ENCODE data around the gene RNF2.
A peak's percentile ranks its signal among the peaks of the same experiment; 100 is the strongest.
"Not testable (repeated sequence)": the region's sequence is repeated elsewhere in the genome, so short reads cannot be mapped to it uniquely, and the experiment has no call there.

The RNF2 gene

DNA sequence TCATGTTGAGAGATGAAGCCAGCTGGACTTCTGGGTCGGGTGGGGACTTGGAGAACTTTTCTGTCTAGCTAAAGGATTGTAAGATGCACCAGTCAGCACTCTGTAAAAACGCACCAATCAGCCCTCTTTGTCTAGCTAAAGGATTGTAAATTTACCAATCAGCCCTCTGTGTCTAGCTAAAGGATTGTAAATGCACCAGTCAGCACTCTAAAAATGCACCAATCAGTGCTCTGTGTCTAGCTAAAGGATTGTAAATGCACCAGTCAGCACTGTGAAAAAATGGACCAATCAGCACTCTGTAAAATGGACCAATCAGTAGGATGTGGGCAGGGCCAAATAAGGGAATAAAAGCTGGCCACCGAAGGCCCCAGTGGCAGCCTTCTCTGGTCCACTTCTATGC, 19.6 kb downstream of the RNF2 start:
- not testable (repeated sequence) for H3K4me3 Mint-ChIP-seq, H3K9me3 Mint-ChIP-seq, H3K27ac Mint-ChIP-seq, H3K27me3 Mint-ChIP-seq
- Mint-ChIP-seq H3K36me3 (ENCODE audit: low read depth) (peaks cover 19% of the 10 kb centered on the region), H3K4me1 (ENCODE audit: low read depth) (peaks cover 69% of the 10 kb centered on the region)

DNA sequence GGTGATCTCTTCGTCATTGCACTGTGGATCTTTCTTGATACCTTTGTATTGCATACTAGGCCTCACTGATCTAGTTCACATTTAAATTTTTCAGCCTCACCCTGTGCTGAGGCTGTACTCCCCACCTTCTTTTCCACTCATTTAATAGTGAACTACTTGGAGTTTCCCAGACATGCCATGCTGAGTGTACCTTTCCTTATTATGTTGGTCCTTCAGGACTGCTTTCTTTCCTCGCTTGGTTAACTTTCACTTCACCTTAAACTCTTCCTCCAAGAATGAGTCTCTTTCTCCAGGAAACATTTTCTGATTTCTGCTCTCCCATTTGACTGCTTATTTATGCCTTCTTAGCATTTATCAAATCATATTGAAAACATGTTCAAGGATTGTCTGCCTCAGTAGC, 20.8 kb downstream of the RNF2 start:
- H3K27ac Mint-ChIP-seq: no peak overlapping the region
- H3K36me3 Mint-ChIP-seq (ENCODE audit: low read depth): peaks cover 16% of the 10 kb centered on the region
- H3K4me1 Mint-ChIP-seq (ENCODE audit: low read depth): peaks cover 60% of the 10 kb centered on the region
- H3K27me3 Mint-ChIP-seq: no peaks in the 10 kb centered on the region
- peaks cover 4% of the 10 kb centered on the region for H3K9me3 Mint-ChIP-seq
- no peak overlapping the region for H3K4me3 Mint-ChIP-seq

DNA sequence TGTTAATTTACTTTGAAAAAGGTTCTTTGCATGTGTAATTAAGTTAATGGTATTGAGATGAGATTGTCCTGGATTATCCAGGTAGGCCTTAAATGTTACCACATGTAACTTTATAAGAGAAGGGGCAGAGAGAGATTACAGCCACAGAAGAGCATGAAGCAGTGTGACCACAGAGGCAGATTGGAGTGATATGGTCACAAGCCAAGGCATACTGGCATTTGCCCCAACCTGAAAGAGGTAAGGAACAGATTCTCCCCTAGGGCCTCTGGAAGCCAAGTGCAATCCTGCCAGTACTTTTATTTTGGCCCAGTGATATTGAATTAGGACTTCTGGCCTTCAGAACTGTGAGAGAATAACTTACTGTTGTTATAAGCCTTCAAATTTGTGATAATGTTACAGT, 23.0 kb downstream of the RNF2 start:
- H3K27ac Mint-ChIP-seq: no peak overlapping the region
- no peaks in the 10 kb centered on the region for H3K27me3 Mint-ChIP-seq
- peaks cover 57% of the 10 kb centered on the region for H3K4me1 Mint-ChIP-seq (ENCODE audit: low read depth)

DNA sequence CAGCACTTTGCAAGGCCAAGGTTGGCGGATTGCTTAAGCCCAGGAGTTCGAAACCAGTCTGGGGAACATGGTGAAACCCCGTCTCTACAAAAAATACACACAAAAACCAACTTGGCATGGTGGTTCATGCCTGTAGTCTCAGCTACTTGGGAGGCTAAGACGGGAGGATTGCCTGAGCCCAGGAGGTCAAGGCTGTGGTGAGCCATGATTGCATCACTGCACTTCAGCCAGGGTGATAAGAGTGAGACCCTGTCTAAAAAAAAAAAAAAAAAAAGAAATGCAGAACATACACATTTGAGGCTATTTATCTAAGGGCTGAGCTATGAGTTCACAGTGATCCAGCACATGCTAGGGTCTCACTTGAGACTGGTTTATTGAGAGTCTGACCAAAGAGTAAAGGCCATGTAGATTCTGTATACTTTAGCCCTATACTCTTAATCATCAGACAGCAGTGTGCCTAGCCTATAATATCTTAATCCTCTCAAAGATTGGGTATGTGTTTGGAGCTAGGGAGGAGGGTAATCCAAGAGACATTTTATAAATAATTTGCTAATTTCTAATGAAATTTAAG, 23.9 kb downstream of the RNF2 start:
- H3K27me3 Mint-ChIP-seq: no peaks in the 10 kb centered on the region
- H3K36me3 Mint-ChIP-seq (ENCODE audit: low read depth): peaks cover 33% of the 10 kb centered on the region
- no peak overlapping the region for H3K27ac Mint-ChIP-seq
- peaks cover 60% of the 10 kb centered on the region for H3K4me1 Mint-ChIP-seq (ENCODE audit: low read depth)
- H3K4me3 Mint-ChIP-seq: no peak overlapping the region
- peaks cover 10% of the 10 kb centered on the region for H3K9me3 Mint-ChIP-seq

More for the DNA sequence above, 23.0 kb downstream of the RNF2 start:
- Mint-ChIP-seq H3K36me3 (ENCODE audit: low read depth) (peaks cover 30% of the 10 kb centered on the region), H3K9me3 (peaks cover 10% of the 10 kb centered on the region), H3K4me3 (no peak overlapping the region)

DNA sequence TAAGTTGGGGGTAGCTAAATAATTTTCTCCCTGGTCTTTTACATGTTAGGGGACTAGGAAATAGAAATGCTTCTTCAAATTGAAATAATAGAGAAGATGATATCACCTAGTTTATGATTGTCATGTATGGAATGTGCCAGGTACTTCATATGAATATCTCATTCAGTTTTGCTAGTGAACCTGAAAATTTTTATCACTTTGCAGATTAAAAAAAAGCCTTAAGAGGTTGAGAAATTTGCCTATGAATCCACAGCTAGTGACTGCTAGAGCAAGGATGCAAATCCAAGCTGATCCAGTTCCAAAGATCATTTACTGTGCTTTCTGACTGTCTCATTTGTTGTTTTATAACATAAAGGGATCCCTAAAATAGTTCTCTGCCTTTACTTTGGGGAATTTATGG, 24.7 kb downstream of the RNF2 start:
- Mint-ChIP-seq H3K9me3 (peaks cover 10% of the 10 kb centered on the region), H3K36me3 (ENCODE audit: low read depth) (peaks cover 33% of the 10 kb centered on the region), H3K4me1 (ENCODE audit: low read depth) (peaks cover 63% of the 10 kb centered on the region), H3K27ac (no peak overlapping the region), H3K4me3 (no peak overlapping the region), H3K27me3 (no peaks in the 10 kb centered on the region)

DNA sequence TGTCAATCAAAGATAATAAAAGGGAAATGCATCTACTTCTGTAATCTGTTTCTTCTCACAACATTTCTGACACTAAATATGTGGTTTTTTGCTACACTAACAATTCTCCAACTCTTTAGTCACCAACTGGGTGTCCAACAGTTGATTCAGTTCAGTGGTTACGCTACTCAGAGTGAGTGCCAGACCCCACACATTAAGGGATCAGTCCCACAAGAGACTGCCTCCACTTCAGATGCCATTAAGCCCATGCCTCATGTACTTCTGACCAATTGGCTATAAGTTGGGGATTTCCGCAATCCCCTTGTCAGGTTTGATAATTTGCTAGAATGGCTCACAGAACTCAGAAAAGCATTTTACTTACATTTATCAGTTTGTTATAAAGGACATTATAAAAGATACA, 28.4 kb downstream of the RNF2 start:
- peaks cover 54% of the 10 kb centered on the region for H3K4me1 Mint-ChIP-seq (ENCODE audit: low read depth)

DNA sequence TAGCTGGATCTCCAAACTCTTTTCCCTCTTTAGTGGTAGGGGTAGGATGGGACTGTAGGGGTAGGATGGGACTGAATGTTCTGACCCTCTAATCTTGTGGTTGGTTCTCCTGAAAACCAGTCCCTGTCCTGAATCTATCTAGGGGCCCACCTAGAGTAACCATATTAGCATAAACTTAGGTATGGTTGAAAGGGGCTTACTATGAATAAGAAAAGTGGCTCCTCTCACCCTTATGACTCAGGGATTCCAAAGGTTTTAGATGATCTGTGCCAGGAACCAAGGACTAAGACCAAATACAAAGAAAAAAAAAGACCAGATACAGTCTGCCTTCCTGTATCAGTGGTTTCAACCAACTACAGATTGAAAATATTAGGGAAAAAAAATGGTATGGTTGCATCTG, 28.9 kb downstream of the RNF2 start:
- H3K9me3 Mint-ChIP-seq: peaks cover 10% of the 10 kb centered on the region
- no peak overlapping the region for H3K4me3 Mint-ChIP-seq
- H3K27ac Mint-ChIP-seq: no peak overlapping the region
- H3K27me3 Mint-ChIP-seq: no peaks in the 10 kb centered on the region
- peaks cover 22% of the 10 kb centered on the region for H3K36me3 Mint-ChIP-seq (ENCODE audit: low read depth)
- peaks cover 54% of the 10 kb centered on the region for H3K4me1 Mint-ChIP-seq (ENCODE audit: low read depth)

More for the DNA sequence above, 28.4 kb downstream of the RNF2 start:
- Mint-ChIP-seq H3K4me3 (no peak overlapping the region), H3K9me3 (peaks cover 10% of the 10 kb centered on the region), H3K27ac (peak overlapping the region; percentile 14), H3K36me3 (ENCODE audit: low read depth) (peaks cover 22% of the 10 kb centered on the region), H3K27me3 (no peaks in the 10 kb centered on the region)

DNA sequence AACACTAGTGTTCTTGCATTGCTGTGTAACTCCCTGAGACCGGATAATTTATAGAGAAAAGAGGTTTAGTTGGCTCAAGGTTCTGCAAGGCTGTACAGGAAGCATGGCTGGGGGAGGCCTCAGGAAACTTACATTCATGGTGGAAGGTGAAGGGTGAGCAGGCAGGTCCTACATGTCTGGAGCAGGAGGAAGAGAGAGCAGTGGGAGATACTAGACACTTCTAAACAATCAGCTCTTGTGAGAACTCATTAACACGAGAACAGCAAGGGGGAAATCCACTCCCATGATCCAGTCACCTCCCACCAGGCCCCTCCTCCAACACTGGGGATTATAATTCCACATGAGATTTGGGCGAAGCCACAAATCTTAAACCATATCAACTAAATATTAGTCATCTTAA, 30.1 kb downstream of the RNF2 start:
- Mint-ChIP-seq H3K27ac (no peak overlapping the region), H3K4me3 (no peak overlapping the region), H3K27me3 (no peaks in the 10 kb centered on the region), H3K36me3 (ENCODE audit: low read depth) (peaks cover 26% of the 10 kb centered on the region), H3K9me3 (peaks cover 15% of the 10 kb centered on the region), H3K4me1 (ENCODE audit: low read depth) (peaks cover 61% of the 10 kb centered on the region)

DNA sequence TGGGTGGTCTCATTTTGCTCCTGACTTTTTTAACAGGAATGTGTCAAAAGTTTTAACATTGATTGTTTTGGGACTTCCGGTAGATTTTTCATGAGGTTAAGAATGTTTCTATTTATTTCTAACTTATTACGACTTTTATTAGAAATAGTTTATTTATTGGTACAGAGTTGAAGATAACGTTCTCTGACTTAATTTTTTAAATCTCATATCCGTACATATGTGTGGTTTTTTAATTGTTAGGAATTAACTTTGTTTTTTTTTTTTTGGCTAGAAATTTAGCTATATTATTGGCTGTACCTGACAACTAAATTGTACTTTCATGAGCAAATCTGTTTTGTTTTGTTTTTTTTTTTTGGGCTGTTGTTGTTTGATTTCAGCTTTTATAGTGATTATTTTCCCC, 32.0 kb downstream of the RNF2 start:
- Mint-ChIP-seq H3K27ac (no peak overlapping the region), H3K4me1 (ENCODE audit: low read depth) (peaks cover 49% of the 10 kb centered on the region), H3K27me3 (no peaks in the 10 kb centered on the region), H3K9me3 (peaks cover 6% of the 10 kb centered on the region), H3K36me3 (ENCODE audit: low read depth) (peaks cover 20% of the 10 kb centered on the region), H3K4me3 (no peak overlapping the region)

DNA sequence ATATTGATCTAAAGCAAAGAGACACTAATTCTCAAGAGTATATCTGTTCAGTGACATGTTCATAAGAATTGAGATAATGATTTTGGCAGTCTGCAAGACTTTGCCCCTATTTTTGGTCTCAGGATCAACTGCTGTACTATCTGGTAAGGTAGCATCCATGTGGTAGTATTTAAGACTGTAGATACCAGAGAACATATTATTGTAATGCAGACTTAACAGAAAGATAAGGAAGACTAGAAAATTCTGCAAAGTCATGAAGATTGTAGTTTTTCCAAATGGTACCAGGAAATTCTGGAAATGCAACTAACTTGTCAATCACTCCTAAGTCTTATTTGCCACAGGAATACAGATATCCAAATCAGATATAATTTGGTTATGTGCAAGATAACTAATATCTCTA, 35.1 kb downstream of the RNF2 start:
- H3K27me3 Mint-ChIP-seq: no peaks in the 10 kb centered on the region
- H3K36me3 Mint-ChIP-seq (ENCODE audit: low read depth): peaks cover 17% of the 10 kb centered on the region
- H3K9me3 Mint-ChIP-seq: peaks cover 6% of the 10 kb centered on the region
- peaks cover 27% of the 10 kb centered on the region for H3K4me1 Mint-ChIP-seq (ENCODE audit: low read depth)
- no peak overlapping the region for H3K4me3 Mint-ChIP-seq
- no peak overlapping the region for H3K27ac Mint-ChIP-seq

DNA sequence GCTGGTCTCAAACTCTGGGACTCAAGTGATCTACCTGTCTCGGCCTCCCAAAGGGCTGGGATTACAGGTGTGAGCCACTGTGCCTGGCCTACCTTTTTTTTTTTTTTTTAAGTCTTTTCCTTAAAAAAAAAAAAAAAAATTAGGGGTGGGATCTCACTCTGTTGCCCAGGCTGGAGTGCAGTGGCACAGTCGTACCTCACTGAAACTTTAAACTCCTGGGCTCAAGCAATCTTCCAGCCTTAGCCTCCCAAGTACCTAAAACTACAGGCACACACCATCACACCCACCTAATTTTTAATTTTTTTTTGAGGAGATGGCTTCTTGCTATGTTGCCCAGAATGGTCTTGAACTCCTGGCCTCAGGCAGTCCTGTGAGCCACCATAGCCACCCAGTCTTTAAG, 38.5 kb downstream of the RNF2 start:
- no peaks in the 10 kb centered on the region for H3K27me3 Mint-ChIP-seq
- H3K4me3 Mint-ChIP-seq: no peak overlapping the region
- peaks cover 17% of the 10 kb centered on the region for H3K4me1 Mint-ChIP-seq (ENCODE audit: low read depth)
- peak overlapping the region; percentile 13 for H3K27ac Mint-ChIP-seq
- H3K36me3 Mint-ChIP-seq (ENCODE audit: low read depth): peaks cover 37% of the 10 kb centered on the region
- peaks cover 6% of the 10 kb centered on the region for H3K9me3 Mint-ChIP-seq

DNA sequence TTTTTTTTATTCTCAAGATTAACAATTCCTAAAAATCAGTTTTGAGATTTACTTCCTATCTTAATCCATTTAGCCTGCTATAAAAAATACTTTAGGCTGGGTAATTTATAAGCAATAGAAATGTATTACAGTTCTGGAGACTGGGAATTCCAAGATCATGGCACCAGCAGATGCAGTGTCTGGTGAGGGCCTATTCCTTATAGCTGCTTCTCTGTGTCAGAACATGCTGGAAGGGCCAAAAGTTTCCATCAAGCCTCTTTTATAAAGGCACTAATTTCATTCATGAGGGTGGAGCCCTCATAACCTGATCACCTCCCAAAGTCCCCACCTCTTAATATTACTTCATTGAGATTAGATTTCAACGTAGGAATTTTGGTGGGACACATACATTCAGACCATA, 41.7 kb downstream of the RNF2 start:
- H3K27ac Mint-ChIP-seq: no peak overlapping the region
- no peaks in the 10 kb centered on the region for H3K9me3 Mint-ChIP-seq
- no peaks in the 10 kb centered on the region for H3K27me3 Mint-ChIP-seq
- no peak overlapping the region for H3K4me3 Mint-ChIP-seq
- H3K4me1 Mint-ChIP-seq (ENCODE audit: low read depth): peaks cover 10% of the 10 kb centered on the region
- H3K36me3 Mint-ChIP-seq (ENCODE audit: low read depth): peaks cover 38% of the 10 kb centered on the region

DNA sequence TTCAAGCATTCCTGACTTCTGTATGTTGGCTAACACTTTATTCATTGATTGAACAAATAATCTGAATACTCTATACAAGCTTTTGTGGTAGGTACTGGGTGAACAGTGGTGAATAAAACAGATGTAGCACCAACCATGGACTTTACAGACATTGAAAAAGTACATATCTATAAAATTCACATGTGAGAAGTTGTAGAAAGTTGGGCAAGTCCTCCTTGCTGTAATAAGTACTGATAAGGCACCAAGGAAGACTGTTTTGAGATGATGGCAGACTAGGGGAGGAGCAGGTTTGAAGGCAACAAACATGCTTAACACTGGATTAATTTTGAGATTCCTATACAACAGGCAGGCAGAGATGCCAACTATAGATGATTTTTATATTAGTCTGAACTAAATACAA, 42.4 kb downstream of the RNF2 start:
- peaks cover 10% of the 10 kb centered on the region for H3K4me1 Mint-ChIP-seq (ENCODE audit: low read depth)
- H3K27ac Mint-ChIP-seq: no peak overlapping the region
- H3K27me3 Mint-ChIP-seq: no peaks in the 10 kb centered on the region
- H3K9me3 Mint-ChIP-seq: no peaks in the 10 kb centered on the region
- H3K36me3 Mint-ChIP-seq (ENCODE audit: low read depth): peaks cover 39% of the 10 kb centered on the region
- no peak overlapping the region for H3K4me3 Mint-ChIP-seq

DNA sequence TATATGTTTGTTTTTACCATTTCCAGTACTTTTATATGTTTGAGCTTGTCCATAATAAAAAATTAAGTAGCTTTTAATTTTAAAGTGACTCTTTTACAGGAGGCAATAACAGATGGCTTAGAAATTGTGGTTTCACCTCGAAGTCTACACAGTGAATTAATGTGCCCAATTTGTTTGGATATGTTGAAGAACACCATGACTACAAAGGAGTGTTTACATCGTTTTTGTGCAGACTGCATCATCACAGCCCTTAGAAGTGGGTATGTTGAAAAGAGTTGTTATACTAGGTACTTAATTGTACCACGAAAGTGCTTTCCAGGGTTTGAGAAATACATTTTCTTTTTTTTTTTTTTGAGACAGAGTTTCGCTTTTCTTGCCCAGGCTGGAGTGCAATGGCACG, 46.1 kb downstream of the RNF2 start:
- Mint-ChIP-seq H3K27me3 (no peaks in the 10 kb centered on the region), H3K36me3 (ENCODE audit: low read depth) (peaks cover 60% of the 10 kb centered on the region), H3K4me1 (ENCODE audit: low read depth) (no peaks in the 10 kb centered on the region), H3K4me3 (no peak overlapping the region), H3K27ac (no peak overlapping the region), H3K9me3 (no peaks in the 10 kb centered on the region)

DNA sequence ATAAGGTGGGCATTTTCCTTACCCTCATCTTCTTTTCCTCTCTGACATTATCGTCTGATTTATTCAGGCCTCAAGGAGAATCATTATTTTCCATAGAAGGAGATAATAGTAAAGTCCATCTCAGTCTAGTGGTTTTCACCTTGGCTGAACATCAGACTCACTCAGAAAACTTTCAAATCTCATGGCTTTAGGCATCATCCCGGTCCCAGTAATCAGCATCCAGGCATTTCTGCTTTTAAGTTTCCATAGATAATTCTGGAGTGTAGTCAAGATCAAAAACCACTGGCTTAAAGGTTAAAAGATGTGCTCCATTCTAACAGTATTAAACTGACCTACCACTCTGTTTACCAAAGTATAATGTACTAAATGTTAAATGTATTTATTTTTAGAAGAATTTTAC, 49.4 kb downstream of the RNF2 start:
- H3K4me3 Mint-ChIP-seq: no peak overlapping the region
- H3K27ac Mint-ChIP-seq: no peak overlapping the region
- H3K9me3 Mint-ChIP-seq: no peaks in the 10 kb centered on the region
- no peaks in the 10 kb centered on the region for H3K27me3 Mint-ChIP-seq
- H3K4me1 Mint-ChIP-seq (ENCODE audit: low read depth): no peaks in the 10 kb centered on the region
- H3K36me3 Mint-ChIP-seq (ENCODE audit: low read depth): peaks cover 64% of the 10 kb centered on the region

DNA sequence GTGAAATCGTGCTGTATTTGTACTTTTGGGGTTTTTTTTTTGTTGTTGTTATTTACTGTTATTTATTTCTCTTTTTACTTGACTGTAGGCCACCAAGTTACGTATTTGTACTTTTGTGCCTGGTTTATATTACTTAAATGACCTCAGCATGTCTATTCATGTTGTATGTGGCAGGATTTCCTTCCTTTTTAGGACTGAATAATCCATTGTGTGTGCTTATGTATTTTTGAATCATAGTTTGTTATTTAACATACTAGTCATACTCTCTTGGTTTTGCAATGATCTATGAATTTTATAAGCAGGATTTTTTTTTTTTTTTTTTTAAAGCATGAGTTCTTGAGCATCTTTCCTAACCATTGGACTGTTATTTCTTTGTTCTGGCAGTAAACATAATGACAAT, 51.2 kb downstream of the RNF2 start:
- H3K4me3 Mint-ChIP-seq: no peak overlapping the region
- H3K27me3 Mint-ChIP-seq: no peaks in the 10 kb centered on the region
- H3K4me1 Mint-ChIP-seq (ENCODE audit: low read depth): no peaks in the 10 kb centered on the region
- peaks cover 77% of the 10 kb centered on the region for H3K36me3 Mint-ChIP-seq (ENCODE audit: low read depth)
- no peak overlapping the region for H3K27ac Mint-ChIP-seq
- H3K9me3 Mint-ChIP-seq: no peaks in the 10 kb centered on the region
